Progenitor cell of endocrine pancreas (in vitro differentiated cells): ENCODE measurements around the gene EHBP1L1. TPM values are rescaled to one million over a fixed set of nuclear protein-coding genes. Genes with fewer than 3 reads are reported as not detected.

Source experiments
- DNase-seq: peaks from one replicate; pipeline ENCODE4 v3.0.0; 2021; ENCODE audit warnings: low spot score; ENCODE audit not compliant: unreplicated experiment
- H3K27ac Mint-ChIP-seq: 2 replicates; pipeline ENCODE4 v1.8.0; 2021; ENCODE audit warnings: mild to moderate bottlenecking, moderate library complexity, mixed read lengths
- H3K27me3 Mint-ChIP-seq: 2 replicates; pipeline ENCODE4 v1.8.0; 2021; ENCODE audit warnings: mixed read lengths
- H3K36me3 Mint-ChIP-seq: 2 replicates; pipeline ENCODE4 v1.8.0; 2022; ENCODE audit warnings: mixed read lengths; ENCODE audit not compliant: insufficient read depth
- H3K4me1 Mint-ChIP-seq: 2 replicates; pipeline ENCODE4 v1.8.0; 2021; ENCODE audit warnings: low read depth, mixed read lengths
- H3K4me3 Mint-ChIP-seq: 2 replicates; pipeline ENCODE4 v1.8.0; 2021; ENCODE audit warnings: low read depth, mild to moderate bottlenecking, moderate library complexity, mixed read lengths
- H3K9me3 Mint-ChIP-seq: 2 replicates; pipeline ENCODE4 v1.8.0; 2021; ENCODE audit warnings: low read depth, mixed read lengths
- total RNA-seq: library from RNA; stranded (reverse); gene quantifications from 2 replicates; pipeline ENCODE4 v1.2.1, GENCODE V29; 2021
- TF ChIP-seq, protein P1 (sequence below): fragments of 200-600 bp; sonication (generic); IDR thresholded peaks from one replicate; pipeline ENCODE4 v1.5.0; 2021; ENCODE audit warnings: antibody characterized with exemption, mild to moderate bottlenecking; ENCODE audit not compliant: unreplicated experiment

Gene EHBP1L1
- total RNA-seq, 1 donor from 2014 or later, result 13.0 TPM

DNA sequence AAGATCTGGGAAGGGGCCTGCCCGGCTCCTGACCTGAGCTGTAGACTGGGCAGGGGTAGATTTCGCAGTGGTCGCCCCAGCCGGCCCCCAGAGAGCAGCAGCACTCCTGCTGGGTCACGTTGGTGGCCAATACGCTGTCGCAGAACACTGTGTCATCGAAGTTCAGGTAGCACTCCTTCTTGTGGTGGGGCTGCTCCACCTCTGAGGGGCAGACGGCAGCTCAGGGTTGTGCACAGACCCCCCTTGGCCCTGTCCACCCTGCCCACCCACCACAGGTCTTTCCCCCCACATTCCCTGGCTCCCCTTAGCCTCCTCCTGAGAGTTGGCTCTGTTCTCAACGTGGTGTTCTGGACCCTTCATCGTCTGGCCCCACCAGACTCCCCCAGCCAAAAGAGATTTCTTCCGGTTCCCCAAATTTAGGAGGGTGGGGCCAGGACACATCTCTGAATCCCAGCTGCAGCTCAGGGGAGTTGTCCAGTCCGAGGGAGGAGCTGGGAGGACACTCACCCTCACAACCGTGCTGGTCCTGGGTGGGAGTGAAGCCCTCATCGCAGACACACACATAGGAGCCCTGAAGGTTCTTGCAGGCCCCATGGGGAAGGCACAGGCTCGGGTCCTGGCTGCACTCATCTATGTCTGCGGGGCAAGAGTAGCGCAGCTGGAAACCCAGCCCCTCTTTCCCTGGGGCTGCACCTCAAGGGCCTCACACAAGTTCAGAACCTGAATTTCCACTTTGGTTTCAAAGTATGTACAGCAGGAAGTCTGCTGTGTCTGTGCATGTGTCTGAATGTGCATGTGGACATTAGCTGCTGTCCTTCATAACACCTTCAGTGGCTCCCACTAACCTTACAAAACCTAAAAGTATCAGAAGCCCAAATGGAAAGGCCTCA, 34.5 kb upstream of the EHBP1L1 start:
- TF ChIP-seq, protein P1, sequence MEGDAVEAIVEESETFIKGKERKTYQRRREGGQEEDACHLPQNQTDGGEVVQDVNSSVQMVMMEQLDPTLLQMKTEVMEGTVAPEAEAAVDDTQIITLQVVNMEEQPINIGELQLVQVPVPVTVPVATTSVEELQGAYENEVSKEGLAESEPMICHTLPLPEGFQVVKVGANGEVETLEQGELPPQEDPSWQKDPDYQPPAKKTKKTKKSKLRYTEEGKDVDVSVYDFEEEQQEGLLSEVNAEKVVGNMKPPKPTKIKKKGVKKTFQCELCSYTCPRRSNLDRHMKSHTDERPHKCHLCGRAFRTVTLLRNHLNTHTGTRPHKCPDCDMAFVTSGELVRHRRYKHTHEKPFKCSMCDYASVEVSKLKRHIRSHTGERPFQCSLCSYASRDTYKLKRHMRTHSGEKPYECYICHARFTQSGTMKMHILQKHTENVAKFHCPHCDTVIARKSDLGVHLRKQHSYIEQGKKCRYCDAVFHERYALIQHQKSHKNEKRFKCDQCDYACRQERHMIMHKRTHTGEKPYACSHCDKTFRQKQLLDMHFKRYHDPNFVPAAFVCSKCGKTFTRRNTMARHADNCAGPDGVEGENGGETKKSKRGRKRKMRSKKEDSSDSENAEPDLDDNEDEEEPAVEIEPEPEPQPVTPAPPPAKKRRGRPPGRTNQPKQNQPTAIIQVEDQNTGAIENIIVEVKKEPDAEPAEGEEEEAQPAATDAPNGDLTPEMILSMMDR, result no peak
- Mint-ChIP-seq H3K27me3 (peaks cover 58% of the 10 kb centered on the region), H3K4me1 (peaks cover 10% of the 10 kb centered on the region), H3K4me3 (no peak overlapping the region), H3K27ac (no peak overlapping the region), H3K9me3 (no peaks in the 10 kb centered on the region), H3K36me3 (peaks cover 24% of the 10 kb centered on the region)
- DNase-seq, result no peak

DNA sequence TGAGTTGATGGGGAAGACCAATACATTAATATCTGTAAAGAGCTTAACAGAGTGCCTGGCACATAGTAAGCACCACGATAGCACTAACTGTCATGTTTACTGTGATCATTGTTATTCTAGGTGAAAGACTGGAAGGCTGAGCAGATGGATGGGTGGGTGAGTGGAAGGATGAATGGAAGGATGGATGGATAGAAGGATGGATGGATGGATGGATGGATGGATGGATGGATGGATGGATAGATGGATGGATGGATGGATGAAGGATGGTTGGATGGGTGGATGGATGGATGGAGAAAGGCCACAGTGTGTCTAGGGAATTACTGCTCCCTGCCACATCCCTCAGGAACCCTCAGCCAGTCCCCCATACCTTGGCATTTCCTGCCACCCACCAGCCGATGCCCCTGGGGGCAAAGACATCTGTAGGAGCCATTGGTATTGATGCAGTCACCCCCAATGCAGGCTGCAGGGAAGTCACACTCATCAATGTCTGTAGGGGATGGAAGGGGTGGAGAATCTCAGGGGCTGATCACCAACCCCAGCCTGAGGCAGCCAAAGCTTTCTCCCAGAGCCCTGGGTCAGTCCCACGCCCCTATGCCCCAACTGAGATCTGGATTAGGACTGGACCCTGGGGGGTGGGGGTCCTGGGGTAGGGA, 33.0 kb upstream of the EHBP1L1 start:
- Mint-ChIP-seq H3K36me3 (peaks cover 18% of the 10 kb centered on the region), H3K27ac (no peak overlapping the region)

DNA sequence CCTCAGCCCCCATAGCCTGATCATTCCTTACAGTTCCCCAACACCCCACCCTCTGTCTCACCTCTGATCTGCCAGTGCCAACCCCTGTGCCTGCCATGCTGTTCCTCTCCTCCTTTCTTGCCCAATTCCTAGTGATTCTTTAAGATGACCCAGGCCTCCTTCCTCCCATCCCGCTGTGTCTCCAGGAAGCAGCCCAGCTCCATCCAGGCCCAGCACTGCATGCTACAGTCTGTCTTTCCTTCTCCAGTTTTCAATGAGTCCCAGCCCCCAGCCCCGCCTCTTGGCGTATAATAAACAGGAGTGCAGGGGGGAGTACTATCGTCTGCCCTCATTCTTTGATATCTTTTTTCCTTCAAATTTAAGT, 30.0 kb upstream of the EHBP1L1 start:
- TF ChIP-seq, protein P1, result no peak
- Mint-ChIP-seq H3K27ac (no peak overlapping the region), H3K4me1 (peaks cover 11% of the 10 kb centered on the region), H3K36me3 (peaks cover 17% of the 10 kb centered on the region), H3K9me3 (no peaks in the 10 kb centered on the region), H3K27me3 (peaks cover 59% of the 10 kb centered on the region), H3K4me3 (peak overlapping the region; percentile 58)
- DNase-seq, result no peak

More for the DNA sequence above, 33.0 kb upstream of the EHBP1L1 start:
- TF ChIP-seq, protein P1, result no peak
- Mint-ChIP-seq H3K27me3 (peaks cover 54% of the 10 kb centered on the region), H3K4me1 (peaks cover 10% of the 10 kb centered on the region), H3K9me3 (no peaks in the 10 kb centered on the region), H3K4me3 (no peak overlapping the region)
- DNase-seq, result no peak

DNA sequence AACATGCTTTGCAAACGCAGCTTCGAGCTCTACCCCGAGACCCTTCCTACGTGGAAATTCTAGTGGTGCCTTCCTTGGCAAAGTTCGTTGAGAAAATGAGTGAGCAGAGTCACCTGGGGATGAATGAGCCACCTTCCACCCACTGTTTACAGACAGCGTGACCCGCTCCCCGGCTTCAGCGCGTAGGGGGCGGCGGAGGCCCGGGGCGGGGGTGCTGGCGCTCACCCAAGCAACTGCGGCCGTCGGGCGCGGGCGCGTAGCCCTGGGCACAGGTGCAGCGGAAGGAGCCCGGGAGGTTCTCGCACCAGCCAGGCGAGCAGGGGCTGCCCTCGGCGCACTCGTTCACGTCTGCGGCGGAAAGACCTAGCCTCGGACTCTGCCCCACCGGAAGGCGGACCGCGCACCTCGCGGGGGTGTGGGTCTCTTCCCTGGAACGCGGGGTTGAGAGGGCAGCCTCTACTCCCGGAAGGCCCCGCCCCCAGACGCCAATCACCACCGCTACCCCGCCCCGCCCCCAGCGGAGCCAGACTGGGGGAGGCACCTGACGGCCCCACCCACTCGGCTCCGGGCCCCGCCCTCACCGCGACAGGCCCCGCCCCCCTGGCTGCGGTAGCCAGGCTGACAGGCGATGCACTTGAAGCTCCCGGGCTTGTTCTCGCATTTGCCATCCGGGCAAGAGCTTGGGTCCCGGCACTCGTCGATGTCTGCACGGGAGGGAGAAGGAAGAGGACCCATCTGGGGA, 29.5 kb upstream of the EHBP1L1 start:
- TF ChIP-seq, protein P1, result no peak
- Mint-ChIP-seq H3K27ac (no peak overlapping the region), H3K4me1 (peaks cover 13% of the 10 kb centered on the region), H3K36me3 (peaks cover 17% of the 10 kb centered on the region), H3K4me3 (peak overlapping the region; percentile 58), H3K9me3 (no peaks in the 10 kb centered on the region), H3K27me3 (peaks cover 56% of the 10 kb centered on the region)
- DNase-seq, result peak; percentile 91
